HEK293T (cell line): Measurements from ENCODE around the gene DFFA.

Source experiments
- ARNT ChIP-seq: fragments of 450-650 bp; IDR thresholded peaks from 2 replicates; pipeline ENCODE4 v1.6.1; 2017; ENCODE audit warnings: mild to moderate bottlenecking
- BHLHE40 ChIP-seq: fragments of 450-650 bp; IDR thresholded peaks from 2 replicates; pipeline ENCODE4 v1.6.1; 2016; ENCODE audit warnings: mild to moderate bottlenecking, moderate library complexity, borderline replicate concordance
- NFRKB ChIP-seq: fragments of 450-650 bp; IDR thresholded peaks from 2 replicates; pipeline ENCODE4 v1.6.1; 2016; ENCODE audit warnings: mild to moderate bottlenecking, moderate library complexity
- ZNF384 ChIP-seq: fragments of 450-650 bp; IDR thresholded peaks from 2 replicates; pipeline ENCODE4 v1.6.1; 2016

DNA sequence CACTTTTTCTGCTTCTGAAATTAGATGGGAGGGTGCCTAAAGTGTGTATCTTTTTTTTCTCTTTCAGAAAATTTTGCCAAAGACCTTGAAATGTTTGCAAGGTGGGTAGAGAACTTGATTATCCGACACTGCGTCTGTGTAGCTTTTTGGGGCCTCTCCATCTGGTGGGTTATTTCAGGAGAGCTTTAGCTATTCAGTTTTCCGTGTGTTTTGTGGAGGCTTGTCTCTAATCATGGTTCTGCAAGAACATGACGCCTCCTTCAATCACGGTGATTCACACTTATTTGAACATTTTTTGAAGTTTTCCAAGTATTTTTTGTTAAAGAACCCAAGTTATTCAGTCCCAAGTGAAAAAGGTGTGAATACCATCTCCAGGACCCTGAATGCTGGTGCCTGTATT, 37.7 kb downstream of the DFFA start:
- no peak for TF ChIP-seq ARNT
- TF ChIP-seq ZNF384, result no peak
- TF ChIP-seq NFRKB, result no peak
- no peak for TF ChIP-seq BHLHE40
